ENCODE measurements around the gene FAM234A.
"Not testable (repeated sequence)": the region's sequence is repeated elsewhere in the genome, so short reads cannot be mapped to it uniquely, and the experiment has no call there.

FAM234A gene

DNA sequence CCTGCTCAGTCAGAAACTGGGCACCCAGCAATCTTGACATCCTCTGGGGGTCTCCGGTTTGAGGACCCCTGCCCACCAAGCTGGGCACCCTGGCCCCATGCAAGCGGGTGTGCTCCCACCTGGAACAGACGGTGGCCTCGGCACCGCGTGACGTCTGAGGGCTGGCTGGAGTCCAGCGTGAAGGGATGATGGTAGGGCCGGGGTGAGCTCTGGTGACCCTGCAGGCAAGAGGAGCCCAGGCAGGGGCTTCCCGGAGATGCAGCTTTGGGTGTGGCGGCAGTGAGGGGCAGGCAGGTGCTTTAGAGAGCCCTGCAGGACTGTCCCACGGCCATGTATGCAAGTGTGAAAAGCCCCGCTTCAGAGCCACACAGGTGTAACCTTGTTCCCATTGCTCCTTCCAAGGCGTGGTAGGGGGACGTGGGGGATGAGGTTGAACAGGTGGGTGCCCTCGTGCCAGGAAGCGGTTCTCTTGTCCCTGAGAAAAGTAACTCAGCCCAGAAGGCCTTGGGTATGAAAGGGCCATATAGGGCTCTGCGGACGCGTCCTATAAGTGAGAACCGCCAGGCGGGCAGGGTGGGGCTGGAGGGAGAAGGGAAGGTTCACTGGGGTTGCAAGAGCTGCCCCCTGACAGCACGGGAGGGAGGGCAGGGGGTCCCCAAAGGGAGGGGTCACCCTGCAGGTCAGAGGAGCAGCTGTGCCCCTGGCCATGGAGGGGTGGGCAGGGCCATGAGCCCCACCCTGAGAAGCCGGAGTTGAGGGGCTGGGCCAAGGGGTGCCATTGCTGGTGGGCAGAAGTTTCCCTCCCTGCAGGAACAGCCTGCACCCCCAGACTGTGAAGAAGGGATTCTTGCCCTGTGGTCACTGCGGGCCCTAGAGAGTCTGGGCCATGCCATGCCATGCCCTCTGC, 31.9 kb downstream of the FAM234A start:
- DNase-seq: no peak

DNA sequence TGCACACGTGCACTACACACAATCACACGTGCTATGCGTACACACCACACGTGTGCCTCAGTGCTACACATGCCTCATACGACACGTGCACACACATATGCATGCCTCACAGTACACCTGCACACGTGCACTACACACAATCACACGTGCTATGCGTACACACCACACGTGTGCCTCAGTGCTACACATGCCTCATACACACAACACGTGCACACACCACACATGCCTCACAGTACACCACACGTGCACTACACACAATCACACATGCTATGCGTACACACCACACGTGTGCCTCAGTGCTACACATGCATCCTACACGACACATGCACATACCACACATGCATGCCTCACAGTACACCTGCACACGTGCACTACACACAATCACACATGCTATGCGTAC, 32.9 kb downstream of the FAM234A start:
- DNase-seq: not testable (repeated sequence)

DNA sequence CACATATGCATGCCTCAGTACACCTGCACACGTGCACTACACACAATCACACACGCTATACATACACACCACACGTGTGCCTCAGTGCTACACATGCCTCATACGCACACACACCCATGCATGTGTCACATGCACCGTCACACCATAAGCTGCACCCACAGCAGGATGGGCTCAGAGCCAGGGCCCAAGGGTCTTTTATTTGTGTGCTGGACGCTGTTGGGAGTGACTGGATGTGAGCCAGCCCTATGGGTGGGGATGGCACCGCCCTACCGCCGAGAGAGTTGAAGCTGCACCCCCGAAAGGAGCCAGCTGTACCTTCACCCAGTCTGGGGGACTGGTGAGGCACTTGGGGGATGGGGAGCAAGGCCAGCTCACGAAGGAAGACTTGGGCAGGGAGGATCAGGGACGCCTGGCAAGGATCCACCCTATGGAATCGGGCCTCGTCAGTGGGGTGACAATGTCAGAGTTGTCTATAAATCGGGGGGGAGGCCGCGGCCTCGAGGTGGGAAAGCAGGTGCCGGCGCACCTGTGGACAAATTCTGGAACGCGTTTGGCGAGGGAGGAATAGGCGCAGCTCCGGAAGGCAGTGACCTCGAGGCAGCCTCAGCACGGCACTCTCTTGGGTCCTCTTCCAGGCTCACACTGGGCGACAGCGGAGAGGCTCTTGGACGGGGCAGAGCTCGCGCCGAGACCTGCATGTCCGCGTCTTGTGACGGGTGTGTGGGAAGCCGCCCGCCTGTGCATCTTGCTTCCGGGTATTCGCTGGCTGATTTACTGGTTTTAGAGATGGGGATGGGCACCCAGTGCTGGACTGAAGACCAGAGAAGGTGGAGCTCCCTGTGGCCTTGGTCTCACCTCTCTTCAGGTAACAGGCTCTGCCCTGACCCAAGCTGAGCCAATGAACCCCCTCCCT, 33.8 kb downstream of the FAM234A start:
- DNase-seq: peak; percentile 72

DNA sequence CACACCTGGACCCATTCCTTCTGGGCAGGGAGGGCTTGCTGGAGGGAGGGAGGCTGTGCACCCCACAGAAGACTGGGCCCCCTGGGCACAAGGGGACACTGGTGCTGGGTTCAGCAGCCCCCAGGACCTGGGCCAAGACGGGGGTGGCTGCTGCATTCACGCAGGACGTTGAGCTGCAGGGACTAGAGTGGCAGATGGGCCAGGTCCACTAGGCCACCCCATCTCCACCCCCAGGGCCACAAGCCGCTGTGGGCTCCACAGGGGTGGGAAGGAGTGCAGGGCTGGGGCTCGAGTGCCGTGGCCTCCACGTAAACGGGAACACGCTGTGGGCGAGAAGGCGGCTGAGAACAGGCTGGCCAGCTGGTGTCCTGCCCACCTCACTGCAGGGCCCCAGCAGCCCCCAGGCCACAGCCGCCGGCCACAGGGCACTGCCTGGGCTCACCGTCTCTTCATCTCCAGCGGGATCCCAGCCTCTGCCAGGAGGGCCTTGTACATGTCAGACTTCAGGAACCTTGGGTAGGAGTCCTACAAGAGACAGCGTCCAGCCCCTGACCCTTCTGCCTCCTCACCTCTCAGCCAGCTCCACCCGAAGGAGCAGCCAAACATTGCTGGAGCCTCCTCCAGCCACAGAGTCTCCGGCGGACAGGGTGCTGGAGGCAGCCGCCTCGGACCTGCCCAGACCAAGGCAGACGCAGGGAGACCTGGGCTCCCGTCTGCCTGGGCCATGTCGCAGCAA, 34.6 kb downstream of the FAM234A start:
- DNase-seq: no peak

DNA sequence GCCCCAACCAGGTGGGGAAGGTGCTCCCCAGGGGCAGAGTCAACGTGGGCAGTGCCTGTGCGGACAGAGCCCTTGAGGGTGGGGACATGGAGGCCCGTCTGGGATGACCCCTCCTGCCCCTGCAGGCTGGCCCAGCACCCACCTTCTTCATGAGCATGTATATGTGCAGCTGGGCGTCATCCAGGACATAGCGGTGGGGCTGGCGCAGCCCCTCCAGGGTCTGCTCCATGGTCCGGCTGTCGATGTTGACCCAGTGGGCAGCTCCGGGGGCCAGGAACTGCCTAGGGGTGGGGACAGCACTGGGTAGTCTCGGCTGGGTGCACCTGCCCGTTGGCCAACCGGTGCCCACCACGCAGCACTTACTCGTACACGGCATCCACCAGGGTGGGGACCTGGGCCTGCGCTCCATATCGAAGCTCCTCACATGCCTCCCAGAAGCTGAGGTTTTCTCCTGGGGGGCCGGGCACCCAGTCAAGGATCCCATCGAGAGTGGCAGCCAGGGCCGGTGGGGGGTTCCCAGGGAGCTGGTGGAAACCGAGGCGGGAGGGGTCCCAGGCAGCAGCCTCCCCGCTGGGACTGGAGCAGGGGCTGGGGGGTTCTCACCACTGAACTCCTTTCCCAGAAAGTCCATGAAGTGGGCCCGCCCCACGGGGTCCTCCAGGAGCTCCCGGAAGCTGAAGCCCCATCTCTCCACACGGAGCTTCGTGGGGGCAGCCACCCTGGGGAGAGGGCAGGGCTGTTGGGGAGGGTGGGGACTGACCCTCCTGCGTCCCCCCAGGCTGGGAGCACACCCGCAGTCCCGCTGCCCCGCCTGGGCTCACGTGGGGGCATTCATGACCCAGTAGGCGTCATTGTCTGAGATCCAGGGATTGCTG, 36.0 kb downstream of the FAM234A start:
- no peak for DNase-seq

DNA sequence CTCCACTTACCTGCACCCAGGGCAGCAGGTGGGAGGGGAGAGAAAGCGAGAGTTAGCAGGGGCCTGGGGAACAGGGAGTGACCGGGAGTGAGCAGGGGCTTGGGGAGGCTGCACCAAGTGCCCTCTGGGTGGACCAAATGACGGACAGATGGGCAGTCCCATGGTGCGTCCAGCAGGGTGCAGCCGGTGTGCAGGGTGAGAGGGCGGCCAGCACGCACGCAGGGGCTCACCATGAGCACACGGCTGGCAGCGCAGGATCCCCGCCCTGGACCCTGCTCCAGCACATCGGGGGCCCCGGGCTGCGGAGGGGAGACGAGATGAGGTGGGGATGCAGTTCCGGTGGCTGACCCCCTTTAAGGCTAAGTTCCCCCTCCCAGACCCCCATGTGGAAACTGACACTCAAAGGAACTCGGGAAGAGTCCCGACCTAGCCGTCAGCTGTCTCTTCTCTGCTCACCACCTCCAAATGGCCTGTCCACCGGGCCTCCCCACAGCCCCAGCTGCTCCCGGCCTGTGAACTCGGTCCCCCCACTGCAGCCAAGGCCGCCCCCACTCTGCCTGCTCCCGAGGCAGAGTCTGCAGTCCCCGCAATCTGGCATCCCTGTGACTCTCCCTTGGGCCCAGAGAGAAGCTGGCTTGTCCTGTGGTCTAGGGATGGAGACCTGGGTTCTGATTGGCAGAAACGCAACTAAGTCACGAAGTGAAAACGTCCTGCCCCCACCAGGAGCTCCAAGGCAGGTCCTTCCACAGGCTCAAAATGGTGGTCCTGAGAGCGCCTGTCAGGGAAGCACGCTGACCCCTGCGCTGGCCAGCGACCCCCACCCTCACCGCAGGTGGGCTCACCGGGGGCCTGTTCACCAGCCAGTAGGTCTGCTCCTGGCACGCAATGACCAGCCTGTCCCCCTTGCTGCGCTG, 38.3 kb downstream of the FAM234A start:
- DNase-seq: no peak

DNA sequence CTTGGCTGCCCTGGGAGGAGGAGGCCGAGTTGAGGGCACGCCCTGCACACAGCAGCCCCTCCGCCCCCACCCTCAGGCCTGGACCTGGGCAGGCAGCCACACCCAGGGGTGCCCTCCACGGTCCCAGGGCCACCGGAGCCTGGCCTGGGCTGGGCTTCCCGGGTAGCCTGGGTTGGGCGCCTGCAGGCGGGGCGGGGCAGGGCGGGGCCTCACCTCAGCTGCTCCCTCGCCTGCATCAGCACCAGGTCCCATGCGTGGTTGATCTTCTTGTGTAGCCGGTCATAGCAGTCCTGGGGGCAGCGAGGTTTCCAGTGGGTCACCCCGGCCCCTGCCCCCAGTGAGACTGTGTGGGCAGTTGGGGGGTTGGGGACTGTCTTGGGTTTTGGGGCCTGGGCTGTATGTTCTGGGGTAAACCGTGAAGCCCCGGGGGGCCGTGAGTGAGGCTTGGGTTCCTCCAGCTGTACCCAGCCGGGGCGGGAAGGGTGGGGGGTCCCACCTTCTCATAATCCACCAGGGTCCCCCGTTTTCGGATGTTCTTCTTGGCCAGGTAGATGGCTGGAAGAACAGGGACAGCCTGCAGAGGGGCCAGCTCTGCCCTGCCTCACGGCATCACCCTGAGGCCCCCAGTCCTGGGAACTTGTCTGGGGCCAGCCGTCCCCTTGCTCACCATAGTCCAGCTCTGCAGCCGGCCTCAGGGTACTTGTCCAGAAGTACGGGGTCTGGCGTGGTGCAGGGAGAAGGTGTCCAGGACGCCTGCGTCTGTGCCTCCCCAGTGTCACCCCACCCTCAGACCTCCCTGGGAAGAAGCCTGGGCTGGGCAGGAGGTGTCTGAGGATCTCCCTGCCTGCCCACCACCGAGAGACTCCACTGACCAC, 39.2 kb downstream of the FAM234A start:
- DNase-seq: peak; percentile 12

DNA sequence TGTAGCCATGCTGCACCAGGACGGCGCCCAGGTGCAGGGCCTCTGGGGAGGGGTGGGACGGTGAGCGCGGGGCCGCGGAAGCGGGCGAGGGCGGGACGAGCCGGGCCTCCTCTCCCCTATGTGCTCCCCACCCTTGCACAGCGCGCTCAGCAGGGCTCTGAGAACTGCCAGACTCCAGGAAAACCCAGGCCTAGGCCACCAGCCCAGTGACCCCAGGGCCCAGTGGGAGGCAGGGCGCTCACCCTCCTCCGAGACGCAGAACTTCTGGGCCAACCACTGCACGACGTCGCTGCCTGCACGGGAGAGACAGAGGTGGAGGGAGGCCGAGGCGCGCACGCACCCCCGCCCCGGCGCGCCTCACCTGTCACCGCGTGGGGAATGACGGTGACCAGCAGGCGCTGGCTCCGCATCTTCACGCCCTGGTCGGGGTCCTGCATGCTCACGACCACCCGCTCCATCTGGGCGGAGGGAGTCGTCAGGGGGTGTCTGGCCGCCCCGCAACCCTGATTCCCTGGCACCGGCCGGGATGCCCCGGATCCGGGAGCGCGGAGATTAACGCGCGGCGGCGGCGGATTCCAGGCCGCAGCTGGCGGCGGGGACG, 40.5 kb downstream of the FAM234A start:
- DNase-seq: peak; percentile 40

DNA sequence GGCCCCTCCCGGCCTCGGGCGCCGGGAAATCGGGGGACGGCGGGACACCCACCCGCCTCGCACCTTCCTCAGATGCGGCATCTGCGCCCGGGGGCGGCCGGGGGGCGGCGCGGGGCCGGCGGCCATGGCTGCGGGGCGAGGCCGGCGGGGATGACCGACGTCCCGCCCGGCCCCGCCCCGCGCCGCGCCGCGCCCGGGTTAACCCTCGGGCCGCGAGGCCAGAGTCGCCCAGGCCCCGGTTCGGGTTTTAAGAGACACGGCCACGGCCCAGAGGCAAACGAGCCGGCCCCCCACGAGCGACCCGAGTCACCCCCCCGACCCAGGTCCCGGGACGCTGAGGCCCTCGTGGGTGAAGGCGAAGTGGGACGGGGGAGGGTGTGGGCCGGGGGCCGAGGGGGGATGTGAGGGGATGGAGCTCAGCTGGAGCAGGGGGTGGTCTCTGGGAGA, 41.2 kb downstream of the FAM234A start, which contains the start of gene RGS11:
Gene RGS11 (minus strand): TSS at position 159 of the 447 bp plus-strand sequence. CDS start 33 bp downstream, at position 126.
- DNase-seq: no peak

DNA sequence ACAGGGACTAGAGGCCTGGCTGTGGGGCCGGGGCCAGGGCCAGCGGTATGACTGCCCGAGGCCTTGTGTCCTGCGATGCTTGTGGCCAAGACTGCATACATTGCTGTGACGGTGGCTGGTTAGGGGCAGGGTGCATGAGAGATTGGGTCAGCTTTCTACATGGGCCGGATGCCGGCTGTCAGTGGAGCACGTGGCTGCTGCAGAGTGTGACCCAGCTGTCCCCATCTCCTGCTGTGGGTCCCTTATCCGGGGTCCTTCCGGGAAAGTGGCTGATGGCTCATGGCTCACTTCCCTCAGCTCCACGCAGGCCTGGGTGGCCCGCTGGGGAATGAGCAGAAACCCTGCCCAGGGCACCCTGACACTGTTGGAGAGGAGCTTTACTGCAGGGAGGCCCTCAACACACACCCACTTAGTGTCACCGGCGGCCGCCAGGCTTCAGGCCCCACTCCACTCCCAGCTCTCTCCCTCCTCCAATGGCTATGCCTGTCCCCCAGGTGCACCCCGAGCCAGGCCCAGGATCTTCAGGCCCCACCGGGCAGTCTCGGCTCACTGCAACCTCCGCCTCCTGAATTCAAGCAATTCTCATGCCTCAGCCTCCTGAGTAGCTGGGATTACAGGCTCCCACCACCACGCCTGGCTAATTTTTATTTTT, 41.9 kb downstream of the FAM234A start:
- DNase-seq: no peak

DNA sequence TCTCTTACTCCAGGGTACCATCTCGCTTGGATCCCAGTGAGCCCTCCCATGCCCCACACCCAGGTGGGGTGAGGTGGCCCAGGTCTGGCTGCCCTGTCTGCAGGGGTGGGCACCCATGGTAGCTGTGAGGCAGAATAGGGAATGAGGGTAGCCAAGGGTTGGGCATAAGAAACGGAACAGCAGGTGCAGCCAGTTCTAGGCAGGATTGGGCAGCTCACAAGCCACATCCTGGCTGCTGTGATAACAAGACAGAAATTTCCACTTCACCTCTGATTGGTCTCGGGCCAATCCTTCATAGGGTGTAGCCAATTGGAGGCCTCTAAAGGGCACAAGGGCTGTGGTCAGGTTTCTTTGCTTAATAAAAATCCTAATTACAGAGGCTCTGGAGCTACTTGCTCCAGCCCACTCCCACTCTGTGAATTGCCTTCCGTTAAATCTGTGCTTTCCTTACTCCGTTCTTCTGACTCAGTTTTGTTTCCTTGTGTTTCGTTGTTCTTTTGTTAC, 44.3 kb downstream of the FAM234A start:
- DNase-seq: peak; percentile 88

DNA sequence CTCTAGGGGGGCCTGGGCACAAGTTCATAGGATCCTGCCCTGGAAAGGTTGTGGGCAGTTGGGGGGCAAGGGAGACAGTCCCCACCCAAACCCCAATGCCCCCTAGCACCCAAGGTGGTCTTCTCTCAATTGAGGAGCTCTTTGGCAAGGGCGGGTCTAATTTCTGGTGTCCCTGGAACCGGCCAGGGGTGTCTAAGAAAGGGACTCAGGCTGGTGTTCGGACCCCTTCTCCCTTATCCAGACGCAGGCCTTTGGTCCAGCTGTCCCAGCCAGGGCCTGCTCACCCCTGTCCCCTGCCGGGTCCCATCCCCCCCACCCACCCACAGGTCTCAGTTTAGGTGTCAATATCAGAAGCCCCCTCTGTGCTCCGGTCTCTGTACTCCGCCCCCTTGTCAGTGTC, 44.9 kb downstream of the FAM234A start:
- DNase-seq: no peak

DNA sequence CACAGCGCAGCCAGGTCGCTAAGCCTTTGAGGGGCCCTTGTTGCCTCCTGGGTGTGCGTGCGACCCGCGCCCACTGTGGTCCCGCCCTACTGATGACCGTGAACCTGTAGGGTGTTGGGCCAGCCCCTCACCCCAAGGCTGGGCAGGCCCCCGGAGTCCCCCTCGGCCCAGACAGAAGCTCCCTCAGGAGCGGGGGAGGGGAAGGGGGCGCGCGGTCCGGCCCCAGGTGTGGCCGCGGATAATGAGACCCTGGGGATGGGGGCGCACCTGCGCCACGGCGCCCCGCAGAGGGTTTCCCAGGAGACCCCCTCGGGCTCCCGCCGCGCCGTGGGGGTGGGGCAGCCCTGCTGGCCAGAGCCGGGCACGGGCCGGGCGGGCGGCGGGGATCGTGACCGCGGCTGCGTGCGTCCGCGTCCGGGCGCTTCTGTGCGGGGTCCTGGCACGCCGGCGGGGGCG, 45.4 kb downstream of the FAM234A start:
- peak; percentile 51 for DNase-seq

DNA sequence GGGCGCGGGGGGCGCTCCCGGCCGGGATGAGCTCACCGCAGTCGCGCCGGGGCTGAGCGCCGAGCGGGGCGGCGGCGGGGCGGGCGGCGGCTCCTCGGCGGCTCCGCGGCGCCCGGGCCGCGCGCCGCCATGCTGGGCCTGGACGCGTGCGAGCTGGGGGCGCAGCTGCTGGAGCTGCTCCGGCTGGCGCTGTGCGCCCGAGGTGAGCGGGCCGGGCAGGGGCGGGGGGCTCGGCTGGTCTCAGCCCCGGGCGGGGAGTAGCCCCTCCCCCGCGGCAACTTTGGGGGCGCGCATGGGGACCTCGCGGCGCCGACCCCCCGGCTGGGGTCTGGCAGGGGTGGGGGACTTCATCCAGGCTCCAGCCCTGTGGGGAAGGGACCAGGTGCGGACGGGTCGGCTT, 45.9 kb downstream of the FAM234A start, which contains the start of gene ARHGDIG:
Gene ARHGDIG (plus strand): TSS at position 40 of the 400 bp plus-strand sequence. CDS start 90 bp downstream, at position 130.
- DNase-seq: peak; percentile 53

DNA sequence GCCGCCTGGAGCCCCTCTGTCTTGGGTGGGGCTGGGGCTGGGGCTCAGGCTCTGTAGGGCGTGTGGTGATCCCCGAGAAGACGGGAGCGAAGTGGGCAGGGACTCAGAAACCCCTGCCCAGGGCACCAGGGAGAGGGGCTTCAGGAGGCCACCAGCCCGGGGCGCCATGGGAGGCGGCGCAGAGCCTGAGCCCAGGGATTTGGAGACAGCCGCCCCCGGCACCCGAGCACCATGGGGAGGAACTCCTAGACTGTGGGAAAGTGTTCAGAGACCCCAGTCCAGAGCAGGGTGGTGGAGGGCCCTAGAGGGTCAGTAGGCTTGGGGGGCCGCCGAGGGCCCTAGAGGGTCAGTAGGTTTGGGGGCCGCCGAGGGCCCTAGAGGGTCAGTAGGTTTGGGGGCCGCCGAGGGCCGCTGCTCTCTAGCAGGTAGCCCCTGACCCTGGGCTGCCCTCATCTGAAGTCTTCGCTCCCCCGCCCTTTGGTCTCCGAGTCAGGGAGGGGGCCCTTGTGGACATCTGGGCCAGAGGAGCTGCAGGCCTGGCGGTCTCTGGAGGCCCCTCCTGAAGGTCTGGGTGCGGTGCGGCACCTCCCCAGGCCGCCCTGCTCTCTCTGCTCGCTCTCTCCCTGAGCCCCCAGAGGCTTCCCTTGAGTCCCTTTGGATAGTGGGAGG, 46.5 kb downstream of the FAM234A start:
- DNase-seq: no peak

DNA sequence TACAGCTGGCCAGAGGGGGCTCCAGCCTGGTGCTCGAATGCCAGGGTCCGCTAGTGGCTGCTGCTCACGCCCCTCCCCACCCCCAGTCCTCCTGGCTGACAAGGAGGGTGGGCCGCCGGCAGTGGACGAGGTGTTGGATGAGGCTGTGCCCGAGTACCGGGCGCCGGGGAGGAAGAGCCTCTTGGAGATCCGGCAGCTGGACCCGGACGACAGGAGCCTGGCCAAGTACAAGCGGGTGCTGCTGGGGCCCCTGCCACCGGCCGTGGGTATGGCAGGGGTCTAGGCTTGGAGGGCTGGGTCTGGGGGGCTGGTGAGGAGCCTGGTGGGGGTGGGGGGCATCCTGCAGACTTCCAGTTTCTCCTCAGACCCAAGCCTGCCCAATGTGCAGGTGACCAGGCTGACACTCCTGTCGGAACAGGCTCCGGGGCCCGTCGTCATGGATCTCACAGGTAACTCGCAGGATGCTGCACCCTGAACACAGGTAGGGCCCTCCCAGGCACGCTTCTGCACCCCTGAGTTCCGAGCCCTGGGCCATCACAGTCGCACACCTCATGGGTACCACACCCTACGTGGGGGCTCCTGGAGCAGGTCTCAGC, 47.1 kb downstream of the FAM234A start:
- no peak for DNase-seq

DNA sequence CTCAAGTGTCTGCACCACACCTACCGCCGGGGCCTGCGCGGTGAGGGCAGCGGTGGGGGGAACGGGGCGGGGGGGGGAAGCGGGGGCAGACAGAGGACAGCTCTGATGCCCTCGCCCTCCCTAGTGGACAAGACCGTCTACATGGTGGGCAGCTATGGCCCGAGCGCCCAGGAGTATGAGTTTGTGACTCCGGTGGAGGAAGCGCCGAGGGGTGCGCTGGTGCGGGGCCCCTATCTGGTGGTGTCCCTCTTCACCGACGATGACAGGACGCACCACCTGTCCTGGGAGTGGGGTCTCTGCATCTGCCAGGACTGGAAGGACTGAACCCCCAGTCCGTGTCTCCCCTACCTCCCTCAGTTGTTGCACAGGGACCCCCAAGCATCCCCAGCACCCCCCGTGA, 47.9 kb downstream of the FAM234A start:
- DNase-seq: no peak

Measured in NCI-H69 (cell line).